ENCODE measurements around the gene RNF213.

GRCh38 chr17:80441598-80442322 is 181.1 kb downstream of the RNF213 start:
- TF ChIP-seq CTCF (IDR thresholded peaks at IDR 0.05 in 2 of 3, conservative IDR thresholded peaks at IDR 0.05 in 1 of 3; ENCODE audit: borderline replicate concordance in 1 of 3, insufficient read depth in 1 of 3, low read depth in 2 of 3, low read length in 2 of 3): no peak
- no peak for TF ChIP-seq POLR2AphosphoS5 (IDR thresholded peaks at IDR 0.05; ENCODE audit: low read depth, low read length)
- no peak for TF ChIP-seq CEBPB (IDR thresholded peaks at IDR 0.05; ENCODE audit: low read depth)
- TF ChIP-seq POLR2A (IDR thresholded peaks at IDR 0.05; ENCODE audit: borderline replicate concordance, extremely low read depth, insufficient read depth, insufficient read length): no peak
